Measurements from ENCODE around the gene FAM13A. TPM values are rescaled to one million over a fixed set of nuclear protein-coding genes. Genes with fewer than 3 reads are reported as not detected.
A peak's percentile ranks its signal among the peaks of the same experiment; 100 is the strongest.

FAM13A gene
- polyA plus RNA-seq, 1 donor from 2014 or later = 4.0 TPM

DNA sequence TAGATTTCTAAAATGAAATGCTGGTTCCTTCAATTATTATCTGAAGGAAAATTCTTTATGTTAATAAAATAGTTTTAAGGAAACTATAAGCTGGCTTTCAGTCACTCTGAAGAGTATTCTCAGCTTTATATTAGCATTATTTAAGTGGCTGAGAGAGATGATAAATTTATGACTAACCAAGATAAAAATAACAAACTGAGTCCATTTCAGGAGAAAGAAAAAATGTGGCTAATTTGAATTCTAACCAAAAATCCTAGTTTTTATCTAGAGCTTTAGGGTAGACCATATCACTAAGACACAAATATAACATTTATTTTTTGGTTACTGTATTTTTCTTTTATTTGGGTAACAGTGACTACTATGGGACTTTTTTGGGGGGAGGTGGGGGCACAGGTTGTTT lies 299.9 kb downstream of the FAM13A start:
- no peaks in the 10 kb centered on the region for H3F3A ChIP-seq (ENCODE audit: insufficient read depth, low read length, poor library complexity, severe bottlenecking)
- H3K9me2 ChIP-seq (ENCODE audit: insufficient read depth, low read length) = no peaks in the 10 kb centered on the region
- H3K4me2 ChIP-seq (ENCODE audit: low read length) = peak overlapping the region; percentile 40
- H3K27me3 ChIP-seq (ENCODE audit: insufficient read depth, low read depth, low read length) = no peaks in the 10 kb centered on the region
- no peaks in the 10 kb centered on the region for H3K9me3 ChIP-seq (ENCODE audit: low read length)
- H3K79me2 ChIP-seq (replicated peaks; ENCODE audit: insufficient read depth, low read length) = no peaks in the 10 kb centered on the region
- no peaks in the 10 kb centered on the region for H3K36me3 ChIP-seq (ENCODE audit: insufficient read depth, low read length)
- H2AFZ ChIP-seq (ENCODE audit: low read depth, low read length) = no peak overlapping the region
- no peaks in the 10 kb centered on the region for H4K20me1 ChIP-seq (ENCODE audit: insufficient read depth)
- H3K9ac ChIP-seq (ENCODE audit: low read length) = no peak overlapping the region
- H3K27ac ChIP-seq (ENCODE audit: low read length) = no peak overlapping the region
- H3K4me3 ChIP-seq (ENCODE audit: low read length) = peak overlapping the region; percentile 61
- TF ChIP-seq RAD21 (conservative IDR thresholded peaks at IDR 0.05) (no peak), POLR2AphosphoS5 (IDR thresholded peaks at IDR 0.05) (no peak), TAF1 (IDR thresholded peaks at IDR 0.05; ENCODE audit: low read depth) (no peak), MXI1 (conservative IDR thresholded peaks at IDR 0.05; ENCODE audit: poor library complexity, severe bottlenecking) (no peak), SMC3 (conservative IDR thresholded peaks at IDR 0.05; ENCODE audit: poor library complexity) (no peak), EP300 (conservative IDR thresholded peaks at IDR 0.05; ENCODE audit: poor library complexity, severe bottlenecking) (no peak), EZH2 (IDR thresholded peaks at IDR 0.05; ENCODE audit: borderline replicate concordance, insufficient read depth, low read length, poor library complexity, severe bottlenecking) (no peak)
- TF ChIP-seq, protein P1, sequence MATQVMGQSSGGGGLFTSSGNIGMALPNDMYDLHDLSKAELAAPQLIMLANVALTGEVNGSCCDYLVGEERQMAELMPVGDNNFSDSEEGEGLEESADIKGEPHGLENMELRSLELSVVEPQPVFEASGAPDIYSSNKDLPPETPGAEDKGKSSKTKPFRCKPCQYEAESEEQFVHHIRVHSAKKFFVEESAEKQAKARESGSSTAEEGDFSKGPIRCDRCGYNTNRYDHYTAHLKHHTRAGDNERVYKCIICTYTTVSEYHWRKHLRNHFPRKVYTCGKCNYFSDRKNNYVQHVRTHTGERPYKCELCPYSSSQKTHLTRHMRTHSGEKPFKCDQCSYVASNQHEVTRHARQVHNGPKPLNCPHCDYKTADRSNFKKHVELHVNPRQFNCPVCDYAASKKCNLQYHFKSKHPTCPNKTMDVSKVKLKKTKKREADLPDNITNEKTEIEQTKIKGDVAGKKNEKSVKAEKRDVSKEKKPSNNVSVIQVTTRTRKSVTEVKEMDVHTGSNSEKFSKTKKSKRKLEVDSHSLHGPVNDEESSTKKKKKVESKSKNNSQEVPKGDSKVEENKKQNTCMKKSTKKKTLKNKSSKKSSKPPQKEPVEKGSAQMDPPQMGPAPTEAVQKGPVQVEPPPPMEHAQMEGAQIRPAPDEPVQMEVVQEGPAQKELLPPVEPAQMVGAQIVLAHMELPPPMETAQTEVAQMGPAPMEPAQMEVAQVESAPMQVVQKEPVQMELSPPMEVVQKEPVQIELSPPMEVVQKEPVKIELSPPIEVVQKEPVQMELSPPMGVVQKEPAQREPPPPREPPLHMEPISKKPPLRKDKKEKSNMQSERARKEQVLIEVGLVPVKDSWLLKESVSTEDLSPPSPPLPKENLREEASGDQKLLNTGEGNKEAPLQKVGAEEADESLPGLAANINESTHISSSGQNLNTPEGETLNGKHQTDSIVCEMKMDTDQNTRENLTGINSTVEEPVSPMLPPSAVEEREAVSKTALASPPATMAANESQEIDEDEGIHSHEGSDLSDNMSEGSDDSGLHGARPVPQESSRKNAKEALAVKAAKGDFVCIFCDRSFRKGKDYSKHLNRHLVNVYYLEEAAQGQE (IDR thresholded peaks at IDR 0.05; ENCODE audit: borderline replicate concordance) = no peak
- TF ChIP-seq, protein P2, sequence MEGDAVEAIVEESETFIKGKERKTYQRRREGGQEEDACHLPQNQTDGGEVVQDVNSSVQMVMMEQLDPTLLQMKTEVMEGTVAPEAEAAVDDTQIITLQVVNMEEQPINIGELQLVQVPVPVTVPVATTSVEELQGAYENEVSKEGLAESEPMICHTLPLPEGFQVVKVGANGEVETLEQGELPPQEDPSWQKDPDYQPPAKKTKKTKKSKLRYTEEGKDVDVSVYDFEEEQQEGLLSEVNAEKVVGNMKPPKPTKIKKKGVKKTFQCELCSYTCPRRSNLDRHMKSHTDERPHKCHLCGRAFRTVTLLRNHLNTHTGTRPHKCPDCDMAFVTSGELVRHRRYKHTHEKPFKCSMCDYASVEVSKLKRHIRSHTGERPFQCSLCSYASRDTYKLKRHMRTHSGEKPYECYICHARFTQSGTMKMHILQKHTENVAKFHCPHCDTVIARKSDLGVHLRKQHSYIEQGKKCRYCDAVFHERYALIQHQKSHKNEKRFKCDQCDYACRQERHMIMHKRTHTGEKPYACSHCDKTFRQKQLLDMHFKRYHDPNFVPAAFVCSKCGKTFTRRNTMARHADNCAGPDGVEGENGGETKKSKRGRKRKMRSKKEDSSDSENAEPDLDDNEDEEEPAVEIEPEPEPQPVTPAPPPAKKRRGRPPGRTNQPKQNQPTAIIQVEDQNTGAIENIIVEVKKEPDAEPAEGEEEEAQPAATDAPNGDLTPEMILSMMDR (IDR thresholded peaks at IDR 0.05; ENCODE audit: poor library complexity, severe bottlenecking) = no peak

DNA sequence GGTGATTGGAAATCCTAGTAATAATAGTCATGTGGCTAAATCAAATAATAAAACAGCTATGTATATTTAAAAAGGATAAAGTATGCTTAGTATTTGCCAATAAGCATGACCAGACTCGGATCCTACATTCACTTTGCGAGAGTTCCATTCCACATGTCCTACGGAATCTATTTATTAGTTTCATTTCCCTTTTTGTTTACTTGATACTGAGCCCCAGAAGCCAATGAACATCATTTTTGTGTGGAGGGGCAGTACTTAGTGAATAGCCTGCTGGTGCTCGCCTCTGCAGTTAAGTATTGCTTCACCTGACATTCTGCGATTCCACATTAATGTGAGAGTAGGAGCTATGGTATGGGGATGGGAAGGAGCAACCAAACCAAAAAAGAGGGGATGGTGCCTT lies 300.8 kb downstream of the FAM13A start:
- H3K27ac ChIP-seq (ENCODE audit: low read length) = no peak overlapping the region
- H3K79me2 ChIP-seq (replicated peaks; ENCODE audit: insufficient read depth, low read length) = no peaks in the 10 kb centered on the region

More for the DNA sequence above, 300.8 kb downstream of the FAM13A start:
- Histone ChIP-seq H3K9ac (ENCODE audit: low read length) (no peak overlapping the region), H3F3A (ENCODE audit: insufficient read depth, low read length, poor library complexity, severe bottlenecking) (no peaks in the 10 kb centered on the region), H4K20me1 (ENCODE audit: insufficient read depth) (no peaks in the 10 kb centered on the region), H3K9me2 (ENCODE audit: insufficient read depth, low read length) (no peaks in the 10 kb centered on the region), H3K4me3 (ENCODE audit: low read length) (peak overlapping the region; percentile 61), H3K4me2 (ENCODE audit: low read length) (no peak overlapping the region), H3K9me3 (ENCODE audit: low read length) (no peaks in the 10 kb centered on the region), H3K36me3 (ENCODE audit: insufficient read depth, low read length) (no peaks in the 10 kb centered on the region), H3K27me3 (ENCODE audit: insufficient read depth, low read depth, low read length) (no peaks in the 10 kb centered on the region), H2AFZ (ENCODE audit: low read depth, low read length) (no peak overlapping the region)
- no peak for TF ChIP-seq MXI1 (conservative IDR thresholded peaks at IDR 0.05; ENCODE audit: poor library complexity, severe bottlenecking)
- TF ChIP-seq RAD21 (conservative IDR thresholded peaks at IDR 0.05) = no peak
- TF ChIP-seq, protein P2 (IDR thresholded peaks at IDR 0.05; ENCODE audit: poor library complexity, severe bottlenecking) = no peak
- TF ChIP-seq, protein P1 (IDR thresholded peaks at IDR 0.05; ENCODE audit: borderline replicate concordance) = no peak
- TF ChIP-seq POLR2AphosphoS5 (IDR thresholded peaks at IDR 0.05) = no peak
